Hepatocyte (in vitro differentiated cells): ENCODE measurements around the gene SLC35C1.

ENCODE experiments used
- CTCF ChIP-seq: fragments of 200-600 bp; sonication (generic); IDR thresholded peaks from 2 replicates; pipeline ENCODE4 v1.5.1; 2016; ENCODE audit warnings: antibody characterized with exemption, mild to moderate bottlenecking; ENCODE audit not compliant: poor library complexity
- EZH2 ChIP-seq: fragments of 200-600 bp; sonication (generic); IDR thresholded peaks from 2 replicates; pipeline ENCODE4 v1.6.1; 2016; ENCODE audit warnings: antibody characterized with exemption, mild to moderate bottlenecking, borderline replicate concordance
- EZH2phosphoT487 ChIP-seq: fragments of 200-600 bp; sonication (generic); IDR thresholded peaks from one replicate; pipeline ENCODE4 v1.6.1; 2018; ENCODE audit warnings: antibody characterized with exemption, mild to moderate bottlenecking, low read depth, moderate library complexity; ENCODE audit not compliant: unreplicated experiment, severe bottlenecking

GRCh38 chr11:45860764-45861510 lies 56.0 kb downstream of the SLC35C1 start:
- TF ChIP-seq CTCF, result no peak
- TF ChIP-seq EZH2phosphoT487, result no peak
- TF ChIP-seq EZH2, result no peak
